HuH-7 (cell line): ENCODE measurements around the gene SLC44A1.
A peak's percentile ranks its signal among the peaks of the same experiment; 100 is the strongest.

Experiments used
- DNase-seq: peaks from one replicate; pipeline ENCODE4 v3.0.0; 2011; ENCODE audit warnings: low spot score

SLC44A1 gene

DNA sequence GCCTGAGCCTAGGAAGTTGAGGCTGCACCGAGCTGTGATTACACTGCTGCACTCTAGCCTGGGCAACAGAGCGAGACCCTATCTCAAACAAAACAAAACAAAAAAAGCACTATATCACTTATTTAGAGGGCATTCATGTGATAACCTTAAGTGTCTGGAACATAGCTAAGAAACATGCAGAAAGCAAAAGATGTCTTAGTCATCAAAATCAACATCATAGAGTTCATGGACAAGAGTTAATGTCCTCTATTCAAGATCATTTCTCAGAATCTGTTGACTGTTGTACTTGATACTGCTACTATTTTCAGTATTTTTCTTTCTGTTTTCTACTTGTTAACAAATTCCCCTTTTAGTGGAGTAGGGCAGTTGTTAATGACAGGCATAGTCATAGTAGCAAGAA, 228.8 kb downstream of the SLC44A1 start:
- no peak for DNase-seq

DNA sequence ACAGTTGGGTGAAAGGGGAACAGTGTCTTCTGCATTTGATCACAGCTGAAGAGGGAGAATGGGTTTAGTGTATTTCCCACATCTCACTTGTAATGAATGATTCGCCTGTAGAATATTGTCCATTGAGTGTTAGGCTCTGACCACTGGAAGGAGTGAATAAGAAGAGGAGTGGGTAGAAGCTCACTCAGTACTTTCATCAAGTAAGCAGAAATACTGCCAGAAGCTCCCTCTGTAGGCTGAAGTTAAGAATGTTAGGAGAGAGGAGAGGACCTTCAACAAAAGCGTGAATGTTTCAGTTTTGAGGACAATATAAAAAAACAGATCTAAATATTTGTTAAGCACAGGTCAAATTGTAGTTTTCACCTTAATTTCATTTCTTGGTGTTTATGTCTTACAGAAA, 230.9 kb downstream of the SLC44A1 start:
- peak; percentile 18 for DNase-seq

- no peak for DNase-seq
These were observed 235.4 kb downstream of the SLC44A1 start for GRCh38 chr9:105479846-105480245.

- no peak for DNase-seq
These were observed 239.2 kb downstream of the SLC44A1 start for GRCh38 chr9:105483618-105484017.

DNA sequence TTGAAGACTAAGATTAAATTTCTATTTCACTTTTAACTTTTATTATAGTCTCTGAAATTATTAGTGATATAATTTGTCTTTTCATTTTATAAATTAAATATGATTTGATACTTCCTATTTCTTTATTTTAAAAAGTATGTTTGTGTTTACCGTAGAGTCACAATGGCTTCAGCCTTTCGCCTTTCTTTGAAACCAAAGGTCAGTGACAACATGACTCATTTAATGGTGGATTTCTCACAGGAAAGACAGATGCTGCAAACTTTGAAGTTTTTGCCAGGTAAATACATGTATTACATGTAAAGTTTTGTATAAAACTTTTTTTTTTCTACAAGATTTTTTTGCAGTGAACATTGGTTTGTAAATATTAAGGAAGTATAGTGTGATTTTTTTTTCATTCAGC, 239.8 kb downstream of the SLC44A1 start:
- DNase-seq: no peak

GRCh38 chr9:105485131-105485530, 240.7 kb downstream of the SLC44A1 start:
- DNase-seq: no peak
